Activated naive CD8-positive, alpha-beta T cell treated with anti-CD3 and anti-CD28 coated beads, Interleukin-2, amount 10 ng/mL, durations not matched to agents 7 days and 5 days (primary cell): ENCODE measurements around the gene RAPGEF6. TPM values are rescaled to one million over a fixed set of nuclear protein-coding genes. Genes with fewer than 3 reads are reported as not detected.

ENCODE experiments used
- ATAC-seq: fragments of 150-1000 bp; cut with Tn5 transposase; one replicate; pipeline ENCODE4 v1.10.0; 2021; ENCODE audit warnings: low read depth, moderate library complexity
- POLR2A ChIA-PET: fragments of 350-600 bp; sonication (Branson Sonifier 250); formaldehyde crosslinking; loops from one replicate; lab custom pipeline; 2021; ENCODE audit warnings: antibody characterized with exemption; lab: Charles Lee
- DNase-seq: peaks from one replicate; pipeline ENCODE4 v3.0.0; 2021
- H3K27ac Mint-ChIP-seq: one replicate; pipeline ENCODE4 v1.8.0; 2022; ENCODE audit warnings: mild to moderate bottlenecking, mixed read lengths
- H3K27me3 Mint-ChIP-seq: one replicate; pipeline ENCODE4 v1.8.0; 2022; ENCODE audit warnings: mild to moderate bottlenecking, moderate library complexity, mixed read lengths
- H3K36me3 Mint-ChIP-seq: one replicate; pipeline ENCODE4 v1.8.0; 2021; ENCODE audit warnings: mild to moderate bottlenecking, mixed read lengths
- H3K4me1 Mint-ChIP-seq: one replicate; pipeline ENCODE4 v1.8.0; 2021; ENCODE audit warnings: mixed read lengths
- H3K4me3 Mint-ChIP-seq: one replicate; pipeline ENCODE4 v1.8.0; 2022; ENCODE audit warnings: mild to moderate bottlenecking, moderate library complexity, mixed read lengths
- H3K9me3 Mint-ChIP-seq: one replicate; pipeline ENCODE4 v1.8.0; 2021; ENCODE audit warnings: mixed read lengths
- total RNA-seq, 2 experiments: library from RNA; stranded (reverse); gene quantifications; one replicate each; pipeline ENCODE4 v1.2.3, GENCODE V29; 2021

Gene RAPGEF6
- total RNA-seq, 2 experiments from 2014 or later, result 51.2 to 51.5 TPM

GRCh38 chr5:131542723-131543122 lies 92.3 kb downstream of the RAPGEF6 start:
- no peak for DNase-seq
- H3K27me3 Mint-ChIP-seq, result no peaks in the 10 kb centered on the region
- H3K4me1 Mint-ChIP-seq, result peaks cover 35% of the 10 kb centered on the region
- POLR2A ChIA-PET, result no interaction called here
- H3K36me3 Mint-ChIP-seq, result peaks cover 52% of the 10 kb centered on the region
- no peak for ATAC-seq
- no peak overlapping the region for H3K4me3 Mint-ChIP-seq
- no peak overlapping the region for H3K27ac Mint-ChIP-seq
- H3K9me3 Mint-ChIP-seq, result no peaks in the 10 kb centered on the region

GRCh38 chr5:131541762-131542161 lies 93.3 kb downstream of the RAPGEF6 start:
- Mint-ChIP-seq H3K36me3 (peaks cover 49% of the 10 kb centered on the region), H3K27me3 (no peaks in the 10 kb centered on the region), H3K4me1 (peaks cover 35% of the 10 kb centered on the region), H3K9me3 (no peaks in the 10 kb centered on the region), H3K27ac (no peak overlapping the region), H3K4me3 (no peak overlapping the region)
- ATAC-seq (no peak), DNase-seq (no peak)
- POLR2A ChIA-PET, result no interaction called here

- ATAC-seq (no peak), DNase-seq (no peak)
- Mint-ChIP-seq H3K4me1 (peaks cover 42% of the 10 kb centered on the region), H3K9me3 (no peaks in the 10 kb centered on the region), H3K4me3 (no peak overlapping the region), H3K27me3 (no peaks in the 10 kb centered on the region), H3K36me3 (peaks cover 48% of the 10 kb centered on the region), H3K27ac (no peak overlapping the region)
- POLR2A ChIA-PET, result no interaction called here
Observed at GRCh38 chr5:131541071-131541470, 94.0 kb downstream of the RAPGEF6 start.

- DNase-seq, result no peak
- Mint-ChIP-seq H3K27me3 (no peaks in the 10 kb centered on the region), H3K27ac (no peak overlapping the region), H3K9me3 (no peaks in the 10 kb centered on the region), H3K4me1 (peaks cover 41% of the 10 kb centered on the region), H3K4me3 (no peak overlapping the region), H3K36me3 (peaks cover 40% of the 10 kb centered on the region)
- ATAC-seq, result no peak
- POLR2A ChIA-PET, result no interaction called here
Observed at GRCh38 chr5:131539251-131539650, 95.8 kb downstream of the RAPGEF6 start.

- no peak overlapping the region for H3K4me3 Mint-ChIP-seq
- H3K27me3 Mint-ChIP-seq, result no peaks in the 10 kb centered on the region
- peaks cover 43% of the 10 kb centered on the region for H3K4me1 Mint-ChIP-seq
- H3K36me3 Mint-ChIP-seq, result peaks cover 34% of the 10 kb centered on the region
- no peak for DNase-seq
- no peaks in the 10 kb centered on the region for H3K9me3 Mint-ChIP-seq
- POLR2A ChIA-PET, result interaction anchor here (0.9 kb wide), 1 partner anchor 21 kb away, joined by 4 read pairs; no protein-coding TSS in a partner anchor
- ATAC-seq, result peak; percentile 23
- no peak overlapping the region for H3K27ac Mint-ChIP-seq
Observed at GRCh38 chr5:131538177-131538593, 96.8 kb downstream of the RAPGEF6 start.

- Mint-ChIP-seq H3K36me3 (peaks cover 28% of the 10 kb centered on the region), H3K9me3 (no peaks in the 10 kb centered on the region), H3K27me3 (no peaks in the 10 kb centered on the region), H3K4me1 (peaks cover 54% of the 10 kb centered on the region), H3K27ac (peak overlapping the region; percentile 57), H3K4me3 (peak overlapping the region; percentile 76)
- no peak for ATAC-seq
- POLR2A ChIA-PET, result interaction anchor here (0.9 kb wide), 1 partner anchor 20 kb away, joined by 4 read pairs; no protein-coding TSS in a partner anchor
- DNase-seq, result no peak
Observed at GRCh38 chr5:131536850-131537448, 98.1 kb downstream of the RAPGEF6 start.

- Mint-ChIP-seq H3K27me3 (no peaks in the 10 kb centered on the region), H3K27ac (peak overlapping the region; percentile 89), H3K36me3 (peaks cover 24% of the 10 kb centered on the region), H3K4me1 (peaks cover 52% of the 10 kb centered on the region), H3K4me3 (peak overlapping the region; percentile 76), H3K9me3 (no peaks in the 10 kb centered on the region)
- POLR2A ChIA-PET, result no interaction called here
- DNase-seq (no peak), ATAC-seq (peak; percentile 67)
Observed at GRCh38 chr5:131536211-131536826, 98.7 kb downstream of the RAPGEF6 start.

GRCh38 chr5:131534974-131535373 lies 100.1 kb downstream of the RAPGEF6 start:
- POLR2A ChIA-PET, result no interaction called here
- H3K36me3 Mint-ChIP-seq, result peaks cover 15% of the 10 kb centered on the region
- no peak for ATAC-seq
- no peaks in the 10 kb centered on the region for H3K27me3 Mint-ChIP-seq
- H3K27ac Mint-ChIP-seq, result peak overlapping the region; percentile 2
- no peaks in the 10 kb centered on the region for H3K9me3 Mint-ChIP-seq
- no peak for DNase-seq
- no peak overlapping the region for H3K4me3 Mint-ChIP-seq
- peaks cover 56% of the 10 kb centered on the region for H3K4me1 Mint-ChIP-seq

GRCh38 chr5:131533836-131534235 lies 101.2 kb downstream of the RAPGEF6 start:
- no peaks in the 10 kb centered on the region for H3K9me3 Mint-ChIP-seq
- DNase-seq, result no peak
- H3K27me3 Mint-ChIP-seq, result no peaks in the 10 kb centered on the region
- POLR2A ChIA-PET, result interaction anchor here (0.9 to 1.1 kb wide), 3 partner anchors 10 to 14 kb away, joined by 3 to 4 read pairs (median 3); no protein-coding TSS in a partner anchor
- peaks cover 59% of the 10 kb centered on the region for H3K4me1 Mint-ChIP-seq
- no peak for ATAC-seq
- peaks cover 8% of the 10 kb centered on the region for H3K36me3 Mint-ChIP-seq
- no peak overlapping the region for H3K4me3 Mint-ChIP-seq
- H3K27ac Mint-ChIP-seq, result peak overlapping the region; percentile 5

- Mint-ChIP-seq H3K9me3 (no peaks in the 10 kb centered on the region), H3K36me3 (peaks cover 11% of the 10 kb centered on the region), H3K4me1 (peaks cover 58% of the 10 kb centered on the region), H3K27me3 (no peaks in the 10 kb centered on the region), H3K4me3 (peak overlapping the region; percentile 86), H3K27ac (peak overlapping the region; percentile 91)
- ATAC-seq (peak; percentile 53), DNase-seq (no peak)
- POLR2A ChIA-PET, result interaction anchor here (0.5 to 1.6 kb wide), 5 partner anchors 14 to 270 kb away, joined by 3 read pairs; no protein-coding TSS in a partner anchor
Observed at GRCh38 chr5:131532031-131532640, 102.9 kb downstream of the RAPGEF6 start.

- Mint-ChIP-seq H3K27ac (peak overlapping the region; percentile 80), H3K36me3 (peaks cover 12% of the 10 kb centered on the region), H3K4me3 (peak overlapping the region; percentile 63), H3K9me3 (no peaks in the 10 kb centered on the region), H3K4me1 (peaks cover 52% of the 10 kb centered on the region), H3K27me3 (no peaks in the 10 kb centered on the region)
- POLR2A ChIA-PET, result interaction anchor here (1.6 kb wide), 1 partner anchor 16 kb away, joined by 3 read pairs; no protein-coding TSS in a partner anchor
- ATAC-seq, result peak; percentile 51
- DNase-seq, result no peak
Observed at GRCh38 chr5:131530706-131531331, 104.2 kb downstream of the RAPGEF6 start.

GRCh38 chr5:131528682-131529081 lies 106.3 kb downstream of the RAPGEF6 start:
- Mint-ChIP-seq H3K27ac (peak overlapping the region; percentile 67), H3K4me3 (peak overlapping the region; percentile 34), H3K9me3 (no peaks in the 10 kb centered on the region), H3K27me3 (no peaks in the 10 kb centered on the region), H3K36me3 (peaks cover 9% of the 10 kb centered on the region), H3K4me1 (peaks cover 41% of the 10 kb centered on the region)
- ATAC-seq (peak; percentile 42), DNase-seq (no peak)
- POLR2A ChIA-PET, result interaction anchor here (0.7 to 1.1 kb wide), 2 partner anchors 264 to 943 kb away, joined by 3 read pairs; no protein-coding TSS in a partner anchor

GRCh38 chr5:131525805-131526204 lies 109.2 kb downstream of the RAPGEF6 start:
- Mint-ChIP-seq H3K36me3 (peaks cover 17% of the 10 kb centered on the region), H3K4me3 (no peak overlapping the region), H3K9me3 (no peaks in the 10 kb centered on the region), H3K4me1 (peaks cover 27% of the 10 kb centered on the region), H3K27ac (no peak overlapping the region), H3K27me3 (no peaks in the 10 kb centered on the region)
- POLR2A ChIA-PET, result no interaction called here
- no peak for DNase-seq
- ATAC-seq, result no peak
